ELR (cell line): ENCODE measurements around the gene MUC5AC.
"Not testable (repeated sequence)": the region's sequence is repeated elsewhere in the genome, so short reads cannot be mapped to it uniquely, and the experiment has no call there.

Source experiments
- DNase-seq: peaks from one replicate; pipeline ENCODE4 v3.0.0-alpha.2; 2015; ENCODE audit warnings: low read depth

Gene MUC5AC

GRCh38 chr11:1162491-1163311 is 4.9 kb downstream of the MUC5AC start:
- no peak for DNase-seq

DNA sequence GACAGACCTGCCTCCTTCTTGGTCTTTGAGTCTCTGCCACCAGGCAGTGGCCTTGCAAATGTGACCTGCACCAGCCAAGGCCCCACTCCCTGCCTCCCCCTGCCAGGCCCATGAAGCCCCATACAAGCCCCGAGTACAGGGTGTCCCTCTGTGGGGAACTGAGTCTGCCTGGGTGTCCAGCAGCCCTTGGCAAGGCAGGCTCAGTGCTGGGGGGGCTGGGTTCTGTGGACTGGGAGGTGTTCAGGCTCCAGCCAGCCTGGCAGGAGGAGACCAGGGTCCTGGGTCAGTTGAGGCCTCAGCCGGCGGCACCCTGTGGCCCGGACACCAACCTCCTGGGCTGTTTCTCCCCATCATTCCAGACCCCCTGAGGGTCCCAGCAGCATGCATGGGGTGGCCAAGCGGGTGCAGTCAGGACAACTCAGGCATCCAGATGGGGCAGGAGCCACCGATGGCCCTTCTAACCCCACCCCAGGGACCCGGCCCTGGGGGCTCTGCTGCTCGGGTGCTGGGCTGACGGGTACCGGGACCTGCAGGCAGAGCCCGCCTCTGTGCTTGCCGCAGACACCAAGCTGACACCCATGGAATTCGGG is 5.7 kb downstream of the MUC5AC start:
- no peak for DNase-seq

DNA sequence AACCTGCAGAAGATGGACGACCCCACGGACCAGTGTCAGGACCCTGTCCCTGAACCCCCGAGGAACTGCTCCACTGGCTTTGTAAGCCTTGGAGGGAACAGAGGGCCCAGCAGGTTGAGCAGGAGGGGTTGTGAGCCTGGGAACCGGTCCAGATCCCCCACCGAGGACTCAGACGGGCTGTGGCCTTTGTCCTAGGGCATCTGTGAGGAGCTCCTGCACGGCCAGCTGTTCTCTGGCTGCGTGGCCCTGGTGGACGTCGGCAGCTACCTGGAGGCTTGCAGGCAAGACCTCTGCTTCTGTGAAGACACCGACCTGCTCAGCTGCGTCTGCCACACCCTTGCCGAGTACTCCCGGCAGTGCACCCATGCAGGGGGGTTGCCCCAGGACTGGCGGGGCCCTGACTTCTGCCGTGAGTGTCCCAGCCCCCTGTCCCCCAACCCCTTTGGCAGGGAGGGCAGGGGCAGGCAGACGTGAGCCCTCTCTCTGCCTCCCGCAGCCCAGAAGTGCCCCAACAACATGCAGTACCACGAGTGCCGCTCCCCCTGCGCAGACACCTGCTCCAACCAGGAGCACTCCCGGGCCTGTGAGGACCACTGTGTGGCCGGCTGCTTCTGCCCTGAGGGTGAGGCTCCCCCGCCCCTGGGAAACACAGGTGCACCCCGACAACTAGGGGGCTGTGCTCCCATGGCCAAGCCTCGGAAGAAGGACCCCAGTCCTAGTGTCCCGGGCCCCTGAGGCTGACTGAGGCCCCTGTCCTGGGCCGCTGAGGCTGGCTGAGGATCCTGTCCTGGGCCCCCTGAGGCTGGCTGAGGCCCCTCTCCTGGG is 6.4 kb downstream of the MUC5AC start:
- no peak for DNase-seq

DNA sequence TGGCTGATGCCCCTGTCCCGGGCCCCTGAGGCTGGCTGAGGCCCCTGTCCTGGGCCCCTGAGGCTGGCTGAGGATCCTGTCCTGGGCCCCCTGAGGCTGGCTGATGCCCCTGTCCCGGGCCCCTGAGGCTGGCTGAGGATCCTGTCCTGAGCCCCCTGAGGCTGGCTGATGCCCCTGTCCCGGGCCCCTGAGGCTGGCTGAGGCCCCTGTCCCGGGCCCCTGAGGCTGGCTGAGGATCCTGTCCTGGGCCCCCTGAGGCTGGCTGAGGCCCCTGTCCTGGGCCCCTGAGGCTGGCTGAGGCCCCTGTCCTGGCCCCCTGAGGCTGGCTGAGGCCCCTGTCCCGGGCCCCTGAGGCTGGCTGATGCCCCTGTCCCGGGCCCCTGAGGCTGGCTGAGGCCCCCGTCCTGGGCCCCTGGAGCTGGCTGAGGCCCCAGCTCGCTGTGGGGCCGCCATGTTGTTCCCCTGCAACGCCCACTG is 7.1 kb downstream of the MUC5AC start:
- DNase-seq: not testable (repeated sequence)

DNA sequence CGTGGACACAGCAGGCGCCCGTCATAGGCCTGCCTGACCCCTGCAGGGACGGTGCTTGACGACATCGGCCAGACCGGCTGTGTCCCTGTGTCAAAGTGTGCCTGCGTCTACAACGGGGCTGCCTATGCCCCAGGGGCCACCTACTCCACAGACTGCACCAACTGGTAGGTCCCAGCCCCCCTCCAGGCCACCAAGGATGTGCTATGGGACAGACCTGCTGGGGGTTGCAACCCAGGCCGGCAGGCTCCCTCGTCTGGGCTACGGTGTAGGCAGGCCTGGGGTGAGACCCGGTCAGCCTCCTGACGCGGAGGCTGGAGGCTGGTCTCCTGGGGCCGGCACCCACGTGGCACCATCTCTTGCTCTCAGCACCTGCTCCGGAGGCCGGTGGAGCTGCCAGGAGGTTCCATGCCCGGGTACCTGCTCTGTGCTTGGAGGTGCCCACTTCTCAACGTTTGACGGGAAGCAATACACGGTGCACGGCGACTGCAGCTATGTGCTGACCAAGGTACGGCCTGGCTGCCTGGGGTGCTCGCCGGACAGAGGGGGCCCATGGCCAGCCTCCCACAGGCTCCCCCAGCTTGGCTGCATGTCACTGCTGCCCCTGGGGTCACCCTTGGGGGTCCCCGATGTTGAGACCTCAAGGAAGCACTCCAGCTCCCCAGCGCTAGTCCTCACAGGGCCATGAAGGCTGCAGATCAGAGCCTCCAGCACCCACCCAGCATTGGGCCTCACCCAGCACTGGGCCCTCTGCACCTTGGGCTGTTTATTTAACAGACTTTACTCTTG is 7.7 kb downstream of the MUC5AC start:
- DNase-seq: no peak

GRCh38 chr11:1167256-1167655 is 9.5 kb downstream of the MUC5AC start:
- DNase-seq: no peak

DNA sequence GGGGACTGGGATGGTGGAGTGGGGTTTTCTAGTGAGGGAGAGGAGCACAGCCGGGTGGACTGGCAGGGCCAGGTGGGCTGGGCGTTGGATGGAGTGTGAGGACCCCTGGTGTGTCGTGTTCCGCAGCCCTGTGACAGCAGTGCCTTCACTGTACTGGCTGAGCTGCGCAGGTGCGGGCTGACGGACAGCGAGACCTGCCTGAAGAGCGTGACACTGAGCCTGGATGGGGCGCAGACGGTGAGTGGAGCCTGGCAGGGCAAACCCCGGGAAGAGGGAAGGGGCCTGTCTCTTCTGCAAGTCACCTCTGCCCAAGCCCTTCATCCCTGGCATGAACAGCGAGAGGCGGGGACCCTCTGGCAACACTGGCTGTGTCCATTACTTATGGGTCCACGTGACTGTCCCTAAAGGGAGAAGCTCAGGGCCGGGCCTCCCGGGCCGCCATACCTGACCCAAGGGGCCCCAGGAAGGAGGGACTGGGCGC is 10.0 kb downstream of the MUC5AC start:
- DNase-seq: no peak

DNA sequence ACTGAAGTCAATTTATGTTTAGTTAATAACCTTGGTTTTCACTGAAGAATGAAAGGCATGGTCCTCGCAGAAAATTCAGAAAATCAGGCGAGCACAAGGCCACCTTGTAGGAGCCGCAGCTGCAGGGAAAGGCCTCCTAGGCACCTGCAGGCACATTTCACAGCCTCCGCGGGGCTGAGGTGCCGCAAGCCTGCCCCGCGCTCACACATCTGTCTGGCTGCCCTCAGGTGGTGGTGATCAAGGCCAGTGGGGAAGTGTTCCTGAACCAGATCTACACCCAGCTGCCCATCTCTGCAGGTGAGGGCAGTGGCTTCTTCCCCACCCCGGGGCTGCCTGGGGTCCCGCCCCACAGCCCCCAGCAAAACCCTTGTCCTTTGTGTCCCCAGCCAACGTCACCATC is 10.5 kb downstream of the MUC5AC start:
- DNase-seq: no peak

GRCh38 chr11:1168721-1169161 is 11.0 kb downstream of the MUC5AC start:
- DNase-seq: no peak

DNA sequence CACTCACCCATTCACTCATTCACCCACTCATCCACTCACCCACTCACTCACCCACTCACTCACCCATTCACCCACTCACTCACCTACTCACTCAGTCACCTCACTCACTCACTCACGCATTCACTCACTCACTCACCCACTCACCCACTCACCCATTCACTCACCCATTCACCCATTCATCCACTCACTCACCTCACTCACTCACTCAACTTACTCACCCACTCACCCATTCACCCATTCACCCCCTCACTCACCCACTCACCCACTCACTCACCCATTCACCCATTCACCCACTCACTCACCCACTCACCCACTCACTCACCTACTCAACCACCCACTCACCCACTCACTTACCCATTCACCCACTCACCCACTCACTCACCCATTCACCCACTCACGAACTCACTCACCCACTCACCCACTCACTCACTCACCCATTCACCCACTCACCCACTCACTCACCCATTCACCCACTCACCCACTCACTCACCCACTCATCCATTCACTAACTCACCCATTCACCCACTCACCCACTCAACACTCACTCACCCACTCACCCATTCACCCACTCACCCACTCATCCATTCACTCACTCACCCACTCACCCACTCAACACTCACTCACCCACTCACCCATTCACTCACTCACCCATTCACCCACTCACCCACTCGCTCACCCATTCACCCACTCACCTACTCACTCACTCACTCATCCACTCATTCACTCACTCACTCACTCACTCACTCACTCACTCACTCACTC is 13.7 kb downstream of the MUC5AC start:
- DNase-seq: no peak

DNA sequence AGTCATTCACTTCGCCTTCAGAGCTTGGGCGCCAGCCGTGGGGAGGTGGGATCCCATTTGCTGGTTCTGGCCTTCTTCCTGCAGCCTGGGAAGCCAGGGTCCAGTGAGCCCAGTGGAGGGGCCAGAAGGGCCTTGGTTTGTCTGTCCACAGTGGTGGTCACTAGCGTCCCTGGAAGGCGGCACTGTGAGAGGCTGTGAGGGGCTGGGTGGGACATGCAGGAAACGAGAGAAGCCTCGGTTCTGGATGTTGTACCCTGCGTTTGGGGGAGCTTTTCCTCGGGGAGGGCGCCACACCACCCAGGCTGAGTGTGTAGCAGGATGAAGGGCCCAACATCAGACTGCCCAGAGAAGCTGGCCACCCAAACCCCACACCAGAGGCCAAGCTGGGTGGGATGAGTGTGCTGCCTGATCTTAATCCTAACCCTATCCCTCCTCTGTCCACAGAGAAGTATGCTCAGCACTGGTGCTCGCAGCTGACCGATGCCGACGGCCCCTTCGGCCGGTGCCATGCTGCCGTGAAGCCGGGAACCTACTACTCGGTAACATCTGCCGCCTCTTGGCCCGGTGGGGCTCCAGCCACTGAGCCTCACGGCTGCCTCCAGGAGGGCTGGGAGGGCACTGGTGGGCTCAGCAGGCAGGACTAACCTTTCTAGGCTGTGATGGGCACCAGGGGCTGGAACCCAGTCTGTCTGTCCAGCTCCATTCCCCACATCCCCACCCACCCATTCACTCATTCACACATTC is 14.4 kb downstream of the MUC5AC start:
- DNase-seq: no peak

DNA sequence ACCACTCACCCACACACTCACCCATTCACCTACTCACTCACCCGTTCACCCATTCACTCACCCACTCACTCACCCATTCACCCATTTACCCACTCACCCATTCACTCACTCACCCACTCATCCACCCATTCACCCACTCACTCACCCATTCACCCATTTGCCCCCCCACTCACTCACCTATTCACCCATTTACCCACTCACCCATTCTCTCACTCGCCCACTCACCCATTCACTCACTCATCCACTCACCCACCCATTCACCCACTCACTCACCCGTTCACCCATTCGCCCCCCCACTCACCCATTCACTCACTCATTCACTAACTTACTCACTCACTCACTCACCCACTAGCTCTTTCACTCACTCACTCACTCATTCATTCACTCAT is 15.0 kb downstream of the MUC5AC start:
- no peak for DNase-seq

- not testable (repeated sequence) for DNase-seq
Measured at GRCh38 chr11:1173396-1173795, 15.6 kb downstream of the MUC5AC start.

- DNase-seq: no peak
Measured at GRCh38 chr11:1174441-1175370, 17.0 kb downstream of the MUC5AC start.

DNA sequence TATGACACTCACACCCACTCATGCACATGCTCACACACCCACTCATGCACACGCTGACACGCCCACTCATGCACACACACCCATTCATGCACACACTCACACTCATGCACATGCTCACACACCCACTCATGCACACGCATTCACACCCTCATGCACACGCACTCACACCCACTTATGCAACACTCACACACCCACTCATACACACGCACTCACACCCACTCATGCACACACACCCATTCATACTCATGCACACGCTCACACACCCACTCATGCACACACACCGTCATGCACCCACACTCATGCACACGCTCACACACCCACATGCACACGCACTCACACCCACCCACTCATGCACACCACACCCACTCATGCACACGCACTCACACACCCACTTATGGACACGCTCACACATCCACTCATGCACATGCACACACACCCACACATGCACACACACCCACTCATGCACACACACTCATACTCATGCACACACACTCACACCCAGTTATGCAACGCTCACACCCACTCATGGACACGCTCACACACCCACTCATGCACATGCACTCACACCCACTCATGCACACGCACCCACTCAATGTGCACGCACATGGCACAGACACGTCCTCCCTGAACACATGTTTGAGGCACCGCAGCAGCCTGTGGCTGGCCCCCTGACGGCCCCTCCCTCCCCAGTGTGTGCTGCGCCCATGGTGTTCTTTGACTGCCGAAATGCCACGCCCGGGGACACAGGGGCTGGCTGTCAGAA is 17.9 kb downstream of the MUC5AC start:
- no peak for DNase-seq

- DNase-seq: no peak
Measured at GRCh38 chr11:1176224-1177019, 18.7 kb downstream of the MUC5AC start.

- no peak for DNase-seq
Measured at GRCh38 chr11:1177020-1177770, 19.4 kb downstream of the MUC5AC start.
